HS-5 (cell line): ENCODE results near the gene SAA4.
A peak's percentile ranks its signal among the peaks of the same experiment; 100 is the strongest.
"Not testable (repeated sequence)": the region's sequence is repeated elsewhere in the genome, so short reads cannot be mapped to it uniquely, and the experiment has no call there.

Source experiments
- DNase-seq: peaks from one replicate; pipeline ENCODE4 v3.0.0-alpha.2; 2012; ENCODE audit warnings: low read depth

Gene SAA4, protein sequence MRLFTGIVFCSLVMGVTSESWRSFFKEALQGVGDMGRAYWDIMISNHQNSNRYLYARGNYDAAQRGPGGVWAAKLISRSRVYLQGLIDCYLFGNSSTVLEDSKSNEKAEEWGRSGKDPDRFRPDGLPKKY

DNA sequence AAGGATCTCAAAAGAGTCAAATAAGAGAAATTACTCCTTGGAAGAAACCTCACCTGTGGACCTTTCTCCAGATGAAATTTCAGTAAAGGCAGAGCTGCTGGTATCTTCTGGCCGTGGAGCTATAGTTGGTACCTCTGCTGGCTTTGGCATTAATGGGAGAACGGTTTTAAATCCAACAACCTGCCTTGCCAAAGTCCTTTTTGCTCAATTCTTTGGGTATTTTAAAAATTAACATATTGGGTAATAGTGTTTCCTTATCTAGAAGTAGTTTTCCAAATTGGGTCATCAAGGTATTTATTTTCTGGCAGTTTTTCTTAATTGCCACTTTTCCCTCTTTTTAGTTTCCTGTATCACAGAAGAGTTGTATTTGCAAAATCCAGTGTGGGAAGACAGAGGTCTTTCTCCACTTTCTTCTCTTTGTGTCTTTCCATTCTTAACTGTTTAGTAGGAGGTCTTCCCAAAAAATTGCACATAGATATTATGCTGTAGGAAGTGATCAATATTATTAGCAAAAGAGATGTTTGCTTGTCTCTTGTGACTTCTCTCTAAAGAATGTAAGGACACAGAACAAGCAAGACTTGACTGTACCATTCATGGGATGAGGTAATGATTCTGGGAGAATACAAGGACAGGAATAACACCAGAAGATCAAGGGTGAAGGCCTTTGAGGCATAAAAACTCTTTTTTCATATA, at the start of gene SAA4:
TSS of gene SAA4 (minus strand) at position 139 of the 693 bp plus-strand sequence. CDS start 876 bp downstream, outside the sequence.
- no peak for DNase-seq

DNA sequence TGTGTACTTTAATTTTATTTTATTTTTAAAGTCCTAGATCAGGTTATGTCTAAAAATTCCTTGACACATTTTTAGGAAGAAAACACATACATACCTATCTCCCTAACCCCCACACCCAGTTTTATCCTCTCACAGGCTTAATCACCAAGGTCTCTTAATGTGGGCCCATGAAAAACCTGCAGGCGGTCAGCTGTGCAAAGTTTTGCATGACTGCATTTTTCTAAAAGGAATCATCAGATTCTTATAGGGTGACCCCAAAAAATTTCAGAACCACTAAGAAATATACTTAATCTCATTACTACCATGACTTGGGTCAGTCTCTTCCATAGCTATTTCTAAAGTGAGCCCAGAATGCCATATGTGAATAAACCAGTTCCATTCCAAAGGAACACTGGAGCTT, 49.2 kb upstream of the SAA4 start:
- DNase-seq = peak; percentile 2

DNA sequence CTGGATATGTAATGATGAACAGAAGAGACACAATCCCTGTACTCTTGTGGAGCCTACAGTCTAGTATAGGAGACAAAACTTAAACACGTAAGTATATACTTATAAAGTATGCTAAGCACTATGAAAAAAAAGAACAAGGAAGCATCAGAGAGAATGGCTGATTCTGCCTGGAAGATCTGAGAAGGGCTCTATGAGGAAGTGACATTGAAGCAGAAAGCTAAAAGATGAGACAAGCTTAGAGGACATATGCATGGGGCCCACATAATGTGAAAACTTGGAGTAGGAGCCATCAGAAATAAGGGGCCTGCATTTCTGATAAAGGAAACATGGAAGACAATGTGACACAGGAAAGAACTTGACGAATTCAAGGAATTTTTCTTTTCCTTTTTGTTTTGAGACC, 46.0 kb upstream of the SAA4 start:
- DNase-seq = no peak

DNA sequence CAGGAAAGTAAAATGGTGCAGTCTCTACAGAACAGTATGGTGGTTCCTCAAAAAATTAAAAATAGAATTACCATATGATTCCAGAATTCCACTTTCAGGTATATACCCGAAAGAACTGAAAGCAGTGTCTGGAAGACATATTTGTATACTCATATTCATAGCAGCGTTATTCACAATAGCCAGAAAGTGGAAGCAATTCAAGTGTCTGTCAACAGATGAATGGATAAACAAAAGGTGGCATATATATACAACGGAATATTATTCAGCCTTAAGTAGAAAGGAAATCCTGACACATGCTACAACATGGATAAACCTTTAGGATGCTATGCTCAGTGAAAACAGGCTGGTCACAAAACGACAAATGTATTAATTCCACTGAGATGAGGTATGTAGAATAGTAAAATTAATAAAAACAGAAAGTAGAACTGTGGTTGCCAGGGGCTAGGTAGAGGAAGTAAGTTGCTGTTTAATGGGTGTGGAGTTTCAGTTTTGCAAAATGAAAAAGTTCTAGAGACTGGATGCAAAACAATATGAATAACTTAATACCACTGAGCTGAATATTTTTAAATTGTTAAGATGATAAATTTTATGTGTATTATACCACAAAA, 43.9 kb upstream of the SAA4 start:
- no peak for DNase-seq

DNA sequence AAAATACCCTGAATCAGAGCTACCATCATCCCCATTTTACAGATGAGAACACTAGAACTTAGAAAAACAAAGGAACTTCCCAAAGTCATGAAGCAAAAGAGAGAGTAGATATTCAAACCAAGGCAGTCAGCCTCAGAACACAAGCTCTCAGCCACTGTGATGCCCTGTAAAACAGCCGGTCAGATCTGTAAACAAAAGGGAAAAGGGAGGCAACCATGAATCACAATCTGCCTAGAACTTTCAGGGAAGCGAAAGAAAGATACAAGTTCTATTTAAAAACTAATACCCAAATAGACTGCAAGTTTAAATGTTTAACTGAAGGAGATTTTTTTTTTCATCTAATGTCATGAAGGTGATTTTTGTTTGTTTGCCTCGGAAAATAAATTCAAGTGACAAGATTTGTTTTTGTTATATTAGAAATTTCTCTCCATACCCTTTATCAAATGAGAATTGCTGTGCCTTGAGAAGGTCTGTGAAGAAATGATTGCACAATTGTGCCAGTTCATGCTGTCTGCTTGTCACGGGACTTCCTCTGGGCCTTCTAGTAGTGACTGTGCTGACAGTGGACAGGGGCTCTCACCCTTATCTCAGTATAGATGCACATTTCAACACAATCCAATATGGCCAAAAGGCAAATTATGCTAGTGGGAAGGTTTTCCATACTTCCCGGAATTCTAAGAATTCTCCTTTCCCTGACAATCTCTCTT, 41.1 kb upstream of the SAA4 start:
- DNase-seq = no peak

DNA sequence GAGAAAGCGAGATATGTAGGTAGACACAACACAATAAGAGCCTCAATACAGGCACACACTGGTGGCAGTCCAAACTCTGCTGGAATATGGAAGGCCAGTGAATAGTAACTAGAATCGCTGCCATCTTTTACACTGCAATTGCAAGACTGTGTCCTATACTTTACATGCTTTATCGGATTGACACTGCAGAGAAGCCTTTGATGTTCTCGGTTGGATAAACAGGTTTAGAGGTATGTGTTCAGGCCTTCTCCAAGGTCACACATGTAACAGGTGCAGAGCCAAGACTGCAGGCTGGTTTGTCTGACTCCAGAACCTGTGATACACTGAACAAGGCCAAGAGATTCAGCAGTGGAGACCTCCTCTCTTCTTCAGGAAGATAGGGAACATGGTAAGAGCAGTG, 34.6 kb upstream of the SAA4 start:
- DNase-seq = no peak

DNA sequence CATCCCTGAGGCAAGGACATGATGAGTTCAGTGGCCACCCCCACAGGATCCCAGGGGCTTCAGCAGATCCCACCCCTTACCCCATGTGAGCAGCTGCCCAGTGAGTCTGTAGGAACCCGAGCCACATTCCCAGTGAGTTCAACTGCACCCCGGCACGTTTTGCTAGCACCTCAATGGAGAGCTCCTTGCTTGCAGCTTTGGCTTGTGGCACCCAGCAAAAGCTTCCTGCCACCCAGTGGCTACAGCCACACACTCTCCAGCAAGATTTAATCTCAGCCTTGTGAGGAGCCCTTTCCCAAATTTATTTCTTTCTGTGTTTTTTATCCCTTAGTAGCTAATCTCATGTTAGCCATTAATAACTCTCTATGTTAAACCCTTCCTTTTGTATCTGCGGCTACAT, 33.5 kb upstream of the SAA4 start:
- DNase-seq = no peak

DNA sequence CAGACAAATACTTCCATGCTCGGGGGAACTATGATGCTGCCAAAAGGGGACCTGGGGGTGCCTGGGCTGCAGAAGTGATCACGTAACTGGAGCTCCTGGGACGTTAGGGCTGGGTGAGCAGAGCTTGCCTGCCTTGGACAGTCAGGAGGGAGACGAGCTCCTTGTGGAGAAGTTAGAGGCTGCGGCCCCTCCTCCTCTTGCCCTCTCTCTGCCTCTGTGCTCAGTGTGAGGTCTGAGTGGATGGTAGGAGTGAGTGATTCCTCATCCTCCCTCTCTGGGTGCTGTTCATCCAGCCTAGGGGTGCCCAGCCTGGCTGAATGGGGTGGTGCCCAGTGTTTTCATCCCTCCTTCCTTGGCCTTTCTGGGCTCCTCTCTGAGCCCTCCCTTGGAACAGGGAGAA, 32.6 kb upstream of the SAA4 start:
- not testable (repeated sequence) for DNase-seq

DNA sequence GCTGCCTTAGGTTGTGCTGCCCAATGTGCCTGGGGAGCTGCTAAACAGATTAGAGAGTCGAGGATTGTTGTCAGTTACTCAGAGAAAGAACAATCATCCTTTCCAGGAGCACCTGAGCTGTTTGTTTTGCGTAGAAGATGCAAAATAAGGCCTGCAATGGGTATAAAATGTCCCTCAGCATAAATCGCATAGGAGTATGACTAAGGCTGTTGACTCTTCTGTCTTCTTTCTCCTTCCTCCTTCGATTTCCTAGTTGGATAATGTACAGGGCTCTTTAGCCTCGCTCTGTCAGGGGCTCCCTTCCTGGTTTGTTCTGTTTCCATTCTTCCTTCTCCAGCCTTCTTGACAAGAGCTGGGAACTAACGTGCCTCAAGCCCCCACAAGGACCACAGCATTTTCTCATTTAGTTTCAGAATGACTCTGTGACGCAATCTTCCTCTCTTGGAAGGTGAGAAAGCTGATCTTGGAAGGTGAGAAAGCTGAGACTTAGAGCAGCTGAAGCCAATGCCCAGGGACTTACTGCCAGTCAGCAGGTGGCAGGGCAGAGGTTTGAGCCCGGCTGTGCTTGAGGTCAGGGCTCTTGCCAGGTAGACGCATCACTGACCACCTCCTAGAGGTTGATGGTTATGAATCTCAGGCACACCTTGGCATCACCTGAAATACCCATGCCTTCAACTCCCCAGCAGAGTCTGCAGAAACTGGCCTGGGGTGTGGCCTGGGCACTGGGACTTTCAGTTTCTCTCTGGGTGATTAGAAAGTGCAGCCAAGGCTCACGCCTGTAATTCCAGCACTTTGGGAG, 30.9 kb upstream of the SAA4 start:
- DNase-seq = not testable (repeated sequence)

DNA sequence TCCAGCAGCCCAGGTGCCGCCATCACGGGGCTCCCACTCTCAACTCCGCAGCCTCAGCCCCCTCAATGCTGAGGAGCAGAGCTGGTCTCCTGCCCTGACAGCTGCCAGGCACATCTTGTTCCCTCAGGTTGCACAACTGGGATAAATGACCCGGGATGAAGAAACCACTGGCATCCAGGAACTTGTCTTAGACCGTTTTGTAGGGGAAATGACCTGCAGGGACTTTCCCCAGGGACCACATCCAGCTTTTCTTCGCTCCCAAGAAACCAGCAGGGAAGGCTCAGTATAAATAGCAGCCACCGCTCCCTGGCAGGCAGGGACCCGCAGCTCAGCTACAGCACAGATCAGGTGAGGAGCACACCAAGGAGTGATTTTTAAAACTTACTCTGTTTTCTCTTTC, 29.3 kb upstream of the SAA4 start, which contains the start of gene SAA1:
TSS of gene SAA1 (plus strand) at position 316 of the 400 bp plus-strand sequence. CDS start 624 bp downstream, outside the sequence.
- DNase-seq = no peak

DNA sequence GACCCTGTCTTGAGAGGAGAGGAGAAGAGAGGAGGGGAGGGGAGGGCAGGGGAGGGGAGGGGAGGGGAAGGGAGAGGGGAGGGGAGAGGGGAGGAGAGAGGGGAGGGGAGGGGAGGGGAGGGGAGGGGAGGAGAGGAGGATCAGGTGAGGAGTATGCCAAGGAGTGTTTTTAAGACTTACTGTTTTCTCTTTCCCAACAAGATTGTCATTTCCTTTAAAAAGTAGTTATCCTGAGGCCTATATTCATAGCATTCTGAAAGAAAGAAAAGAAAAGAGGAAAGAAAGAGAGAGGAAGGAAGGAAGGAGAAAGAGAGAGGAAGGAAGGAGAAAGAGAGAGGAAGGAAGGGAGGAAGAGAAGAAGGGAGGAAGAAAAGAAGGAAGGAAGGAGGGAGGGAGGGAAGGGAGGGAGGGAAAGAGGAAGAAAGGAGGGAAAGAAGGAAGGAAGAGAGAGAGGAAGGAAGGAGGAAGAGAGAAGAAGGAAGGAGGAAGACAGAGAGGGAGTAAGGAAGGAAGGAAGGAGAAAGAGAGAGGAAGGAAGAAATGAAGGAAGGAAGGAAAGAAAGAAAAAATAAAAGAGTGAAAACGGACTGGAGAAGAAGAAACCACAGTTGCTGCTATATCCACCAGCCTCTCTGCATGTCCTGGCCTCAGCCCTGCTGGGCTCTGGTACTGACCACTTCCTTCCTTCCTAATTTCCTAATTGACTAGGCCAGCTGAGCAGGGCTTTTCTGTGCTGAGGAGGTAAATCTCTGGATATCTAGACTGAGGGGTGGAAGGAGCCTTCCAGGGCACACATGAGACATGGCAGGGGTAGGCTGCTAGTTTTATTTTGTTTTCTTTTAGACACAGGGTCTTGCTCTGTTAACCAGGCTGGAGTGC, 28.3 kb upstream of the SAA4 start:
- no peak for DNase-seq

DNA sequence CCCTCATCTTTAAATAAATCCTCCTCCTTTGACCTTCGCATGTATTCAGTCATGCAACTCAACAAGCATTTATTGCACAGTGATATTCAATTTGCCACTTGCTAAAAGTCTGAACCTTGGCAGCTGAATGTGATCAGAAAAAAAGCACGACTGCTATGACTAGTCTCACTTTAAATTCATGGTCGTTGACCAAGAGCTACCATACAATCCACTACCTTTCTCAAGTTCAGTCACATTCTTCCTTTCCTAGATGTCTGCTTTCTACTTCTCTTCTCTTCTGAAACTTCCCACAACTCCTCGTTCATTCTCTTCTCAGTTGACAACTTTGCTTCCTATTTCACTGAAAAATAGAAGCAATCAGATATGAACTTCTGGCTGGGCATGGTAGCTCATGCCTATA, 27.4 kb upstream of the SAA4 start:
- no peak for DNase-seq

DNA sequence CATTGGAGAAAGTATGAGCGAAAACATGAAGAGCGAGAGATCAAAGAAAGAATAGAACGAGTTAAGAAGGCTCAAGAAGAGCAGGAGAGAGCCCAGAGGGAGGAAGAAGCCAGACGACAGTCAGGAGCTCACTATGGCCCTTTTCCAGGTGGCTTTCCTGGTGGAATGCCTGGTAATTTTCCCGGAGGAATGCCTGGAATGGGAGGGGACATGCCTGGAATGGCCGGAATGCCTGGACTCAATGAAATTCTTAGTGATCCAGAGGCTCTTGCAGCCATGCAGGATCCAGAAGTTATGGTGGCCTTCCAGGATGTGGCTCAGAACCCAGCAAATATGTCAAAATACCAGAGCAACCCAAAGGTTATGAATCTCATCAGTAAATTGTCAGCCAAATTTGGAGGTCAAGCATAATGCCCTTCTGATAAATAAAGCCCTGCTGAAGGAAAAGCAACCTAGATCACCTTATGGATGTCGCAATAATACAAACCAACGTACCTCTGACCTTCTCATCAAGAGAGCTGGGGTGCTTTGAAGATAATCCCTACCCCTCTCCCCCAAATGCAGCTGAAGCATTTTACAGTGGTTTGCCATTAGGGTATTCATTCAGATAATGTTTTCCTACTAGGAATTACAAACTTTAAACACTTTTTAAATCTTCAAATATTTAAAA, 26.2 kb upstream of the SAA4 start:
- DNase-seq = not testable (repeated sequence)

DNA sequence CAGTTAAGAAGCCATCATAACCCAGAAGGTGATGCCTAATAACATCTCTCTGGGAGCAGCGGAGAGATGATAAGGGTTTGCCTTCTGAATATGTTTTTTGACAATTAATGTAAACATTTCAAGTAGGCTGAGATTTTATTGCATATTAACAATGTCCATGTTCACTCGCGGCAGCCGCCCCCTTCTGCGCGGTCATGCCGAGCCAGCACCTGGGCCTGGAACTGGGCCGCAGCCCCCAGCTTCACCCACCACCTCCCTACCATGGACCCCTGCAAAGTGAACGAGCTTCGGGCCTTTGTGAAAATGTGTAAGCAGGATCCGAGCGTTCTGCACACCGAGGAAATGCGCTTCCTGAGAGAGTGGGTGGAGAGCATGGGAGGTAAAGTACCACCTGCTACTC, 25.1 kb upstream of the SAA4 start:
- no peak for DNase-seq

DNA sequence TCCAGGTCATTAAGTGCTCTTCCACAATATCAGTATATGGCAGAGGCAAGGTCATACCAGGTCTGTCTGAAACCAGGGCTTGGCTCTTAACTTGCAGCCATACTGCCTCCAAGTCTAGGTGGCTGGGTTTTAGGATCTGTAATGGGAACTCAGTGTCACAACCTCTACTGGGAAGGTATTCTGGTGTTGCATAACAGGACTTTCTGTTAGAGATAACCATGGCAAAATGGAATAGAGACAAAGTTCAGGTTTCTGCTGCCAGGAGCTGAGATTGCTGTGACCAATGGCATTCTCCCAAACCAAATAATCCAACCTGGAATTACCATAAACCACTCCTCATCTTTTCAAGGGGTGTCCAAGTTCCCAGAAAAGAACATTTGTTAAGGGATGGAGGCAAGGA, 22.7 kb upstream of the SAA4 start:
- DNase-seq = no peak

DNA sequence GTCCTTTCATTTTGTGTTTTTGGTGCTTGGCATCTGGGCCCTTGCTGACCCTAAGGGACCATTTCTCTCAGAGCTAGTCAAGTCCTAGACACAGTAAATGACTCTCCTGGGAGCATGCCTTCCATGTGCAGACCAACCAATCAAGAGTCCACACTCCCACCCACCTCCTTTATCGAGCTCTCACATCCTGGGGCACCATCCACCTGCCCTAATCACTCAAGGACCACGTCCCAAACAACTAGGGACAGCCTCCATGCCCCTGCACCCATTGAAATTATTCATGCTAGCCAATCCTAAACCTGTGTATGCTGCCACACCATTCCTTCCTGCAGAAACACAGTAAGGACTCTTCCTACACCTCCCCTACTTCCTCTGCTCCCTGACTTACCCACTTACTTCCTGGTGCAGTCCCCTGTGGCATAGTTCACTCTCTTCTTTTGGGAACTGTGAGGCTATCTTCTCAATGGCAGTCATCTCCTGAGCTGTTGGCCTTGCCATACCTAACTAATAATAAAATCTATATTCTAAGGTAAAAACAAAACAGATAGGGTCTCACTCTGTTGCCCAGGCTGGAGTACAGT, 18.3 kb upstream of the SAA4 start:
- no peak for DNase-seq

DNA sequence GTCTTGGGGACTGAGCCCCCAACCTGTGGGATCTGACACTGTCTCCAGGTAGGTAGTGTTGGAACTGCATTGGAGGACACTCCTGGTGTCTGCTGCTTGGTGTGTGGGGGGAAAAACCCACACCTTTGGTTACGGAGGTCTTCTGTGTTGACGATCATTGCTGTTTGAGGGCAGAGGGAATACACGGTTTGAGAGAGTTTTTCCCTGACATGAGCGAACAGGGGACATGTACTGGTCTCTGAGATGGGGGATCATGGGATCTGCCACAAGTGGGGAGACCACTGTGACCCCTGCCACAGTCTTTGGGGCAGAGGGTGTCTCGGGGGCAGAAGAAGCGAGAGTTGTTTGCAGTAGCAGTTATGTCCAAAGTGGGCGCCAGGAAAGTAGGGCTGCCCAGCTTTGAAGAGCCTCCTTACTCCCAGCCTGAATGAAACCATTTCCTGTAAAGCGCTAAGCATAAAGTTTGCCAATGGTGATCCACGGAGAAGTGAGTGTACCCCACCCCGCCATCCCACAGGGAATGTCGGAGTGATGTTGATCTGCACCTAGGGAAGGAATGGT, 17.3 kb upstream of the SAA4 start:
- no peak for DNase-seq

DNA sequence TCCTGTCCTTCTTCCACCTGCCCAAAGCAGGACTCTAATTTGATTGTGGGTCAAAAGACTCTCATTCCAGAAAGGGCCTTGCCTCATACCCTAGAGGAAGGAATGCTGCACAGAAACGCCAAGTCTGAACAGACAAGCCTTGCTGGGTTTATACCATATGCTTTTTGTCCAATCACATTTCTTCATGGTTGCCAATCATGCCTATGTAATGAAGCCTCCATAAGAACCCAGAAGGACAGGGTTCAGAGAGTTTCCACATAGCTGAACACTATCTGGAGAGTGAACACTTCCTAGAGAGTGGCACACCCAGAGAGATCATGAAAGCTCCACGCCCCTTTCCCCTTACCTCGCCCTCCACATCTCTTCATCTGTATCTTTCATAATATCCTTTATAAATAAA, 16.6 kb upstream of the SAA4 start:
- no peak for DNase-seq

DNA sequence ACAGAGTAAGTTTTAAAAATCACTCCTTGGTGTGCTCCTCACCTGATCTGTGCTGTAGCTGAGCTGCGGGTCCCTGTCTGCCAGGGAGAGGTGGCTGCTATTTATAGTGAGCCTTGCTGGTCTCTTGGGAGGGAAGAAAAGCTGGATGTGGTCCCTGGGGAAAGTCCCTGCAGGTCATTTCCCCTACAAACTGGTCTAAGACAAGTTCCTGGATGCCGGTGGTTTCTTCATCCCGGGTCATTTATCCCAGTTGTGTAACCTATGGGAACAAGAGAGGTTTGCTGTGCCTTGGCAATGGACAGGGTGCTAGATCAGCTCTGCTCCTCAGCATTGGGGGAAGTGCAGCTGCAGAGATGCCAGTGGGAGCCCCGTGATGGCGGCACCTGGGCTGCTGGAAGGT, 12.0 kb upstream of the SAA4 start, which contains the start of gene SAA2:
TSS of gene SAA2 (minus strand) at position 108 of the 400 bp plus-strand sequence. CDS start 657 bp downstream, outside the sequence.
- no peak for DNase-seq

DNA sequence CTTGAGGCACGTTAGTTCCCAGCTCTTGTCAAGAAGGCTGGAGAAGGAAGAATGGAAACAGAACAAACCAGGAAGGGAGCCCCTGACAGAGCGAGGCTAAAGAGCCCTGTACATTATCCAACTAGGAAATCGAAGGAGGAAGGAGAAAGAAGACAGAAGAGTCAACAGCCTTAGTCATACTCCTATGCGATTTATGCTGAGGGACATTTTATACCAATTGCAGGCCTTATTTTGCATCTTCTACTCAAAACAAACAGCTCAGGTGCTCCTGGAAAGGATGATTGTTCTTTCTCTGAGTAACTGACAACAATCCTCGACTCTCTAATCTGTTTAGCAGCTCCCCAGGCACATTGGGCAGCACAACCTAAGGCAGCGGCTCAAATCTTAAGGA, 10.6 kb upstream of the SAA4 start:
- not testable (repeated sequence) for DNase-seq
